Karpas-422 (cell line): Measurements from ENCODE around the gene MRPS15. TPM values are rescaled to one million over a fixed set of nuclear protein-coding genes. Genes with fewer than 3 reads are reported as not detected.
"Not testable (repeated sequence)": the region's sequence is repeated elsewhere in the genome, so short reads cannot be mapped to it uniquely, and the experiment has no call there.

Experiments used
- DNase-seq: peaks from one replicate; pipeline ENCODE4 v3.0.0-alpha.2; 2015
- H2AFZ ChIP-seq: fragments of 200-600 bp; sonication (generic); 2 replicates; pipeline ENCODE4 v1.6.1; 2014; ENCODE audit warnings: antibody characterized with exemption, low read length, mixed read lengths
- H3K27ac ChIP-seq: fragments of 200-600 bp; sonication (generic); 2 replicates; pipeline ENCODE4 v1.5.1; 2014; ENCODE audit warnings: mild to moderate bottlenecking, low read length, moderate library complexity
- H3K27me3 ChIP-seq: fragments of 200-600 bp; sonication (generic); 2 replicates; pipeline ENCODE4 v1.6.1; 2014; ENCODE audit warnings: low read length, mixed read lengths
- H3K36me3 ChIP-seq: fragments of 200-600 bp; sonication (generic); 2 replicates; pipeline ENCODE4 v1.6.1; 2014; ENCODE audit warnings: low read length, mixed read lengths; ENCODE audit not compliant: insufficient read depth
- H3K4me1 ChIP-seq: fragments of 200-600 bp; sonication (generic); 2 replicates; pipeline ENCODE4 v1.6.1; 2014; ENCODE audit warnings: mild to moderate bottlenecking, low read length, mixed read lengths
- H3K4me2 ChIP-seq: fragments of 200-600 bp; sonication (generic); 2 replicates; pipeline ENCODE4 v1.6.1; 2014; ENCODE audit warnings: low read length, low read depth, mild to moderate bottlenecking; ENCODE audit not compliant: poor library complexity, severe bottlenecking
- H3K4me3 ChIP-seq: fragments of 200-600 bp; sonication (generic); 2 replicates; pipeline ENCODE4 v1.5.1; 2014; ENCODE audit warnings: mild to moderate bottlenecking, antibody characterized with exemption, low read length, mixed read lengths
- H3K79me2 ChIP-seq: fragments of 200-600 bp; sonication (generic); 2 replicates; pipeline ENCODE4 v1.6.1; 2014; ENCODE audit warnings: mild to moderate bottlenecking, low read length, mixed read lengths
- H3K9ac ChIP-seq: fragments of 200-600 bp; sonication (generic); 2 replicates; pipeline ENCODE4 v1.6.0; 2014; ENCODE audit warnings: low read length
- H3K9me2 ChIP-seq: fragments of 200-600 bp; sonication (generic), shearing (Covaris generic); replicated peaks from 2 replicates; pipeline ENCODE4 v1.6.0; 2014; ENCODE audit warnings: mild to moderate bottlenecking, low read length, moderate library complexity; ENCODE audit not compliant: insufficient read depth
- H3K9me3 ChIP-seq: fragments of 300-700, 200-600 bp; sonication (generic); 2 replicates; pipeline ENCODE4 v1.6.1; 2014; ENCODE audit warnings: low read length, mixed read lengths
- H4K20me1 ChIP-seq: fragments of 200-600 bp; sonication (generic); 2 replicates; pipeline ENCODE4 v1.6.1; 2014; ENCODE audit warnings: mild to moderate bottlenecking, antibody characterized with exemption, low read length, low read depth; ENCODE audit not compliant: insufficient read depth
- total RNA-seq: library from RNA; depleted of rRNA; stranded (reverse); fragments of >200 nt; shearing (Covaris generic); gene quantifications from 2 replicates; pipeline ENCODE4 v1.2.3, GENCODE V29; 2014; ENCODE audit warnings: low replicate concordance

Gene MRPS15
- total RNA-seq, 1 experiment from 2014 or later = 86.7 TPM

GRCh38 chr1:36489258-36490051 is 25.3 kb upstream of the MRPS15 start:
- not testable (repeated sequence) for H3K4me3 ChIP-seq, H3K4me2 ChIP-seq, H3K36me3 ChIP-seq, H3K9ac ChIP-seq, H3K27me3 ChIP-seq, DNase-seq, H3K27ac ChIP-seq, H2AFZ ChIP-seq, H3K9me2 ChIP-seq, H3K79me2 ChIP-seq, H3K9me3 ChIP-seq, H4K20me1 ChIP-seq
- H3K4me1 ChIP-seq = peaks cover 34% of the 10 kb centered on the region

DNA sequence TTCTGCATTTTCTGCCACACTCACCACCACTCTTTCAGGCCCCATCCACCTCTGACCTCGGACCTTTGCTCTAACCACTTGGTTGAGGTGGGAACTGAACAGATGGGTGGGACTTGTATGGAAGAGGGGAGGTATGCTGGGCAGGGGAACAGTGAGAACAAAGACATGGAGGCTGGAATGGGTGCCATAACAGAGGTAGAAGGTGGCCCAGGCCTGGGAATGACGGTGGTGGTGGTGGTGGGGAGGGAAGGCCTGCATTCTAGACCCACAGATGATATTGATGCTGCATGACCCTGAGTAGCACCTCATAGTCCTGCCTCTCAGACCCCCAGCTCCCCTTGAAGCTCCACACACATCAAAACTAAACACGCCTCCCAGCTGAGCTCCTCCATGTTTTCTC is 23.7 kb upstream of the MRPS15 start:
- no peaks in the 10 kb centered on the region for H3K79me2 ChIP-seq
- H3K27ac ChIP-seq = no peak overlapping the region
- no peaks in the 10 kb centered on the region for H3K36me3 ChIP-seq
- H3K4me3 ChIP-seq = no peak overlapping the region
- H2AFZ ChIP-seq = no peak overlapping the region
- H3K4me1 ChIP-seq = peaks cover 34% of the 10 kb centered on the region
- DNase-seq = no peak
- no peaks in the 10 kb centered on the region for H4K20me1 ChIP-seq
- H3K9me2 ChIP-seq = no peaks in the 10 kb centered on the region
- no peaks in the 10 kb centered on the region for H3K27me3 ChIP-seq
- no peak overlapping the region for H3K9ac ChIP-seq
- no peak overlapping the region for H3K4me2 ChIP-seq
- H3K9me3 ChIP-seq = no peaks in the 10 kb centered on the region

DNA sequence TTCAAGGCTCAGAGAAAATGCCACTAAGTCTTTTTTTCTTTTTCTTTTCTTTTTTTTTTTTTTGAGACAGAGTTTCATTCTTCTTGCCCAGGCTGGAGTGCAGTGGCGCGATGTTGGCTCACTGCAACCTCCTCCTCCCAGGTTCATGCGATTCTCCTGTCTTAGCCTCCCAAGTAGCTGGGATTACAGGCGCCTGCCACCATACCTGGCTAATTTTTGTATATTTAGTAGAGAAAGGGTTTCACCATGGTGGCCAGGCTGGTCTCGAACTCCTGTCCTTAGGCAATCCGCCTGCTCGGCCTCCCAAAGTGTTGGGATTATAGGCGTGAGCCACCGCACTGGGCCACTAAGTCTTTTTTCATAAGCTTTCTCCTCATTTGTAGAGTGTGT is 23.1 kb upstream of the MRPS15 start:
- not testable (repeated sequence) for H3K9ac ChIP-seq, H3K36me3 ChIP-seq, H3K27ac ChIP-seq, DNase-seq, H2AFZ ChIP-seq, H3K79me2 ChIP-seq, H3K27me3 ChIP-seq, H3K4me3 ChIP-seq, H3K9me2 ChIP-seq, H3K9me3 ChIP-seq, H4K20me1 ChIP-seq
- Histone ChIP-seq H3K4me1 (peaks cover 34% of the 10 kb centered on the region), H3K4me2 (peak overlapping the region; percentile 40)

DNA sequence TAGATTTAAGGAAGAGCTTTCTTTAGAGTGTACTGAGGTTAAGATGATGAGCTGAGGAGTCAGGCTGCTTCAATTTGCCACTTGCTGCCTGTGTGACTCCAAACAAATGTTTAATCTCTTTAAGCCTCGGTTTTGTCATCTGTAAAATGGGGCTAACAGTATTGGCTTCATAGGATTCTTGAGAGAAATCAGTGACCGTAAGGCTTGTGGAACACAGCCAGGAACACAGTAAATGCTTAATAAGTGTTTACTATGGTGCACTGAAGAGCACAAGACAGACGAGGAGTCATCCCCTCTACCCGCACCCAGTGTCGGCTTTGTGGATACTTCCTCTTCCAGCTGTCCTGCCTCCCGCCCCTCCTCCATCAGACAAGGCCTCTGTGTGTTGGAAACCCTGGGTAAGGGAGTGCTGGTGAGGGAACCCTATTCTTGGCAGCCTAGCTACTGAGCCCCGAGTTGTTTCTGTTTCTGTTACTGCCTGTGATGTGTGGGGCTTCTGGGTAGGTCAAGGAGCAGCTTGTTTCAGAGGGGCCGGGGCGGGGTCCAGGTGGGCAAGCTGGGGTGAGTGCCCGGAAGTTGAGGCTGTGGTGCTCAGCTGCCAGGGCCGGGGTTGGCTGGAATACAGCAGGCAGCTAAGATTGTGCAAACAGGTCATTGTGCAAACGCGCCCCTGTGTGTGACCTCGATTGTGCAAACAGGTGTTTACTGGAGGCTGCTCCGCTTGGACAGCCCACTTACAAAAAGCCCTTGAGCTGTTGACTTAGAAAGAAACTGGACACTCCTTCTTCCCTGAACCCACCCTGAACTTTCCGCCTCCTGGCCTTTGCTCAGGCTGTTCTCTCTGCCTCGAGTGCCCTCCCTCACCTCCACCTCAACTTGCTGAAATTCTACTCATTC is 22.5 kb upstream of the MRPS15 start:
- DNase-seq = peak; percentile 73
- Histone ChIP-seq H2AFZ (no peak overlapping the region), H3K4me1 (peaks cover 34% of the 10 kb centered on the region), H3K79me2 (no peaks in the 10 kb centered on the region), H3K27ac (no peak overlapping the region), H3K9me3 (no peaks in the 10 kb centered on the region), H3K4me2 (peak overlapping the region; percentile 40), H3K4me3 (0 out of 2 replicates have a peak overlapping the region, but pooled peaks have one; percentile 13), H3K9ac (no peak overlapping the region), H3K27me3 (no peaks in the 10 kb centered on the region), H3K9me2 (no peaks in the 10 kb centered on the region), H4K20me1 (no peaks in the 10 kb centered on the region), H3K36me3 (no peaks in the 10 kb centered on the region)

DNA sequence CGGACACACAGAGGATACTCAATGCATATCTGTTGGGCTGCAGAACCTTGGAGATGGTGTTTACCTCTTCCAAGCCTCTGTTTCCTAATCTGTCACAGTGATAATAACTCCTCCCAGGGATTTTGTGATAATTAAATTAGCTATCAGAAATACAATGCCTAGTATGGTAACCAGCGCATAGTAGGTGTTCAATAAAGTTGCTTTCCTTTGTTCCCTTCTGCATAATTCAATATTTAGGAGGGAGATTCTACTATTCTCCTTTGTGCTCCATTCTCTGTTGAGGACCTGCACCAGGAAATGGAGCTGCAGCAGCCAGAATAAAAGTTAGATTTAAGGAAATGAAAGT is 21.9 kb upstream of the MRPS15 start:
- peaks cover 34% of the 10 kb centered on the region for H3K4me1 ChIP-seq
- no peaks in the 10 kb centered on the region for H3K36me3 ChIP-seq
- no peaks in the 10 kb centered on the region for H4K20me1 ChIP-seq
- no peaks in the 10 kb centered on the region for H3K9me3 ChIP-seq
- H3K79me2 ChIP-seq = no peaks in the 10 kb centered on the region
- no peak overlapping the region for H3K27ac ChIP-seq
- no peak overlapping the region for H3K4me3 ChIP-seq
- no peak overlapping the region for H3K4me2 ChIP-seq
- DNase-seq = no peak
- no peak overlapping the region for H3K9ac ChIP-seq
- H3K27me3 ChIP-seq = no peaks in the 10 kb centered on the region
- H3K9me2 ChIP-seq = no peaks in the 10 kb centered on the region
- no peak overlapping the region for H2AFZ ChIP-seq

- Histone ChIP-seq H3K36me3 (no peaks in the 10 kb centered on the region), H4K20me1 (no peaks in the 10 kb centered on the region), H3K27me3 (no peaks in the 10 kb centered on the region), H3K9me2 (no peaks in the 10 kb centered on the region), H3K4me2 (no peak overlapping the region), H3K4me3 (no peak overlapping the region), H3K4me1 (peaks cover 23% of the 10 kb centered on the region), H3K9ac (no peak overlapping the region), H3K79me2 (no peaks in the 10 kb centered on the region), H3K9me3 (no peaks in the 10 kb centered on the region), H3K27ac (no peak overlapping the region), H2AFZ (no peak overlapping the region)
- no peak for DNase-seq
Measured at GRCh38 chr1:36484099-36484498, 19.9 kb upstream of the MRPS15 start.

GRCh38 chr1:36482724-36483388 is 18.7 kb upstream of the MRPS15 start, which contains the start of gene CSF3R:
Gene CSF3R (minus strand): TSS chr1:36482913. CDS start chr1:36479496, 3,417 bp downstream.
- DNase-seq = no peak
- Histone ChIP-seq H3K4me1 (peaks cover 20% of the 10 kb centered on the region), H3K9me3 (no peaks in the 10 kb centered on the region), H3K4me2 (no peak within 1 kb of the TSS), H3K9me2 (no peaks in the 10 kb centered on the region), H3K27me3 (no peaks in the 10 kb centered on the region), H3K27ac (no peak within 1 kb of the TSS), H3K79me2 (no peaks in the 10 kb centered on the region), H3K36me3 (no peaks in the 10 kb centered on the region), H3K9ac (no peak within 1 kb of the TSS), H3K4me3 (no peak within 1 kb of the TSS), H2AFZ (no peak within 1 kb of the TSS), H4K20me1 (no peaks in the 10 kb centered on the region)
